Spleen (tissue), 11 donors: ENCODE measurements around the gene PRKCD. TPM values are rescaled to one million over a fixed set of nuclear protein-coding genes. Genes with fewer than 3 reads are reported as not detected.

Source experiments
- DNase-seq: peaks from one replicate; pipeline ENCODE4 v3.0.0-alpha.2; 2020
- H3K27ac ChIP-seq, 8 donors: fragments of 200-600 bp; sonication (generic) in 7 of 8; 1 replicate in 4 of 8; 2 replicates in 4 of 8; pipeline versions ENCODE4 v1.5.0 to v1.8.0; 2016 to 2021; ENCODE audit warnings: inconsistent platforms in 4 of 8, mild to moderate bottlenecking in 4 of 8, moderate library complexity in 1 of 8
- H3K27me3 ChIP-seq, 7 donors: fragments of 200-600 bp; sonication (generic) in 6 of 7; replicated peaks in 1 of 7; 1 replicate in 4 of 7; 2 replicates in 3 of 7; pipeline versions ENCODE4 v1.5.0 to v1.8.0; 2016 to 2021; ENCODE audit warnings: inconsistent platforms in 3 of 7, mild to moderate bottlenecking in 1 of 7
- H3K36me3 ChIP-seq, 6 donors: fragments of 200-600 bp; sonication (generic) in 5 of 6; 1 replicate in 4 of 6; 2 replicates in 2 of 6; pipeline versions ENCODE4 v1.5.0 to v1.8.0; 2016 to 2021; ENCODE audit warnings: inconsistent platforms in 2 of 6
- H3K4me1 ChIP-seq, 6 donors: fragments of 200-600 bp; sonication (generic) in 5 of 6; 1 replicate in 3 of 6; 2 replicates in 3 of 6; pipeline versions ENCODE4 v1.5.0 to v1.8.0; 2016 to 2021; ENCODE audit warnings: inconsistent platforms in 3 of 6
- H3K4me3 ChIP-seq, 8 donors: fragments of 200-600 bp; sonication (generic) in 7 of 8; 1 replicate in 4 of 8; 2 replicates in 4 of 8; pipeline versions ENCODE4 v1.5.0 to v1.8.0; 2016 to 2021; ENCODE audit warnings: inconsistent platforms in 4 of 8, mild to moderate bottlenecking in 4 of 8, moderate library complexity in 2 of 8
- H3K9me3 ChIP-seq, 8 donors: fragments of 200-600 bp; sonication (generic) in 7 of 8; 1 replicate in 4 of 8; 2 replicates in 4 of 8; pipeline versions ENCODE4 v1.5.0 to v1.8.0; 2016 to 2021; ENCODE audit warnings: inconsistent platforms in 4 of 8
- CTCF ChIP-seq, 11 experiments: fragments of 200-600 bp in 7 of 11; fragments of 450-650 bp in 4 of 11; sonication (generic) in 4 of 11; IDR thresholded peaks in 8 of 11; conservative IDR thresholded peaks in 3 of 11; 1 replicate in 7 of 11; 2 replicates in 4 of 11; pipeline versions ENCODE4 v1.4.0 to v1.8.0; 2016 to 2021; ENCODE audit warnings: antibody characterized with exemption in 11 of 11, inconsistent platforms in 4 of 11, mild to moderate bottlenecking in 1 of 11
- POLR2A ChIP-seq, 3 donors: fragments of 450-650 bp; IDR thresholded peaks; one replicate each; pipeline ENCODE4 v1.5.1; 2017; ENCODE audit warnings: antibody characterized with exemption in 3 of 3, mild to moderate bottlenecking in 1 of 3
- POLR2AphosphoS5 ChIP-seq, 3 donors: sonication (generic); formaldehyde crosslinking; IDR thresholded peaks; one replicate each; pipeline ENCODE4 v1.5.1; 2017; ENCODE audit warnings: antibody characterized with exemption in 3 of 3
- WGBS, 5 donors: extraction: QIAGEN DNeasy Blood & Tissue Kit in 3 of 5; methylation state at CpG; one replicate each; pipeline versions ENCODE4 v1.1.5 to v1.1.7; 2013 to 2018; 5-methylcytosine and 5-hydroxymethylcytosine counted together
- intact Hi-C: fragments of 100-400 bp; cut with DNase I; formaldehyde crosslinking; loops from one replicate; pipeline ENCODE4 v1.15.0; 2023; ENCODE audit warnings: low total_unique reads
- polyA plus RNA-seq, 3 donors: library from polyadenylated mRNA; stranded (reverse); fragments of 200-250 nt; gene quantifications; one replicate each; pipeline ENCODE4 v1.2.1, GENCODE V29; 2013
- total RNA-seq, 7 donors: library from RNA; depleted of rRNA in 3 of 7; stranded (reverse); fragments of >200 nt in 3 of 7; fragmentation: NEBNext Ultra II Directional in 4 of 7; extraction: Animal tissue kit (Norgen Biotek cat#: 25700) in 4 of 7; gene quantifications; one replicate each; pipeline versions ENCODE4 v1.1.0 to v1.2.1, GENCODE V29; 2016 to 2021
- donor health status: healthy with polysubstance abuse.
- donor health status: DM: no; HTN: no; CAD: no; lungs with moderate emphysema.
- donor health status: DM: no; HTN: no; CAD: no.
- donor health status: Bipolar disorder and iron deficiency.
- donor health status: healthy.
- donor health status: DM: no; HTN: no; CAD: no.
- donor health status: DM: yes; HTN: yes; CAD: no.

The PRKCD gene
- total and polyA plus RNA-seq, 10 donors = 22.2 to 100 (median 48.5) TPM

GRCh38 chr3:53211706-53212702, 51.0 kb downstream of the PRKCD start:
- TF ChIP-seq POLR2A (IDR thresholded peaks at IDR 0.05) (no peak), CTCF (IDR thresholded peaks at IDR 0.05 in 8 of 11, conservative IDR thresholded peaks at IDR 0.05 in 3 of 11) (no peak), POLR2AphosphoS5 (IDR thresholded peaks at IDR 0.05) (no peak)
- H3K9me3 ChIP-seq = peaks cover 0 to 25% (median 19%) of the 10 kb centered on the region in 8 donors
- no peak overlapping the region for H3K27ac ChIP-seq
- no peak for DNase-seq
- intact Hi-C loops = no loop called here
- H3K4me1 ChIP-seq = peaks cover 0 to 12% (median 0%) of the 10 kb centered on the region in 6 donors
- H3K4me3 ChIP-seq = no peak overlapping the region
- H3K36me3 ChIP-seq = peaks cover 0 to 6% (median 0%) of the 10 kb centered on the region in 6 donors
- H3K27me3 ChIP-seq = no peaks in the 10 kb centered on the region
- WGBS, 5 donors = 59 to 68% (median 61%) methylated on average over 9 of the region's 9 CpGs

- no peak for TF ChIP-seq POLR2AphosphoS5 (IDR thresholded peaks at IDR 0.05)
- no peak for TF ChIP-seq CTCF (IDR thresholded peaks at IDR 0.05 in 8 of 11, conservative IDR thresholded peaks at IDR 0.05 in 3 of 11)
- no peak for TF ChIP-seq POLR2A (IDR thresholded peaks at IDR 0.05)
Observed at GRCh38 chr3:53213276-53213675, 52.3 kb downstream of the PRKCD start.

GRCh38 chr3:53215816-53216215, 54.8 kb downstream of the PRKCD start:
- H3K4me3 ChIP-seq = no peak overlapping the region
- peaks cover 0 to 6% (median 0%) of the 10 kb centered on the region in 8 donors for H3K9me3 ChIP-seq
- WGBS, 5 donors = 74 to 85% (median 80%) methylated on average over 2 of the region's 2 CpGs
- peaks cover 0 to 47% (median 6%) of the 10 kb centered on the region in 6 donors for H3K4me1 ChIP-seq
- no peak overlapping the region for H3K27ac ChIP-seq
- no peaks in the 10 kb centered on the region for H3K36me3 ChIP-seq
- DNase-seq = no peak
- intact Hi-C loops = no loop called here
- TF ChIP-seq POLR2A (IDR thresholded peaks at IDR 0.05) (no peak), POLR2AphosphoS5 (IDR thresholded peaks at IDR 0.05) (no peak), CTCF (IDR thresholded peaks at IDR 0.05 in 8 of 11, conservative IDR thresholded peaks at IDR 0.05 in 3 of 11) (no peak)
- no peaks in the 10 kb centered on the region for H3K27me3 ChIP-seq

More at GRCh38 chr3:53213276-53213675, 52.3 kb downstream of the PRKCD start:
- H3K4me3 ChIP-seq = no peak overlapping the region
- H3K4me1 ChIP-seq = peaks cover 0 to 25% (median 0%) of the 10 kb centered on the region in 6 donors
- no peaks in the 10 kb centered on the region for H3K27me3 ChIP-seq
- peaks cover 0 to 19% (median 12%) of the 10 kb centered on the region in 8 donors for H3K9me3 ChIP-seq
- WGBS, 5 donors = 94 to 99% (median 96%) methylated on average over 7 of the region's 7 CpGs
- no peak overlapping the region for H3K27ac ChIP-seq
- no peak for DNase-seq
- H3K36me3 ChIP-seq = peaks cover 0 to 6% (median 0%) of the 10 kb centered on the region in 6 donors
- intact Hi-C loops = no loop called here

GRCh38 chr3:53216723-53217122, 55.7 kb downstream of the PRKCD start:
- H3K27me3 ChIP-seq = no peaks in the 10 kb centered on the region
- DNase-seq = no peak
- peaks cover 0 to 6% (median 0%) of the 10 kb centered on the region in 8 donors for H3K9me3 ChIP-seq
- WGBS, 5 donors = 48 to 70% (median 59%) methylated on average over 3 of the region's 3 CpGs
- intact Hi-C loops = no loop called here
- H3K4me3 ChIP-seq = no peak overlapping the region
- TF ChIP-seq POLR2A (IDR thresholded peaks at IDR 0.05) (no peak), CTCF (IDR thresholded peaks at IDR 0.05 in 8 of 11, conservative IDR thresholded peaks at IDR 0.05 in 3 of 11) (no peak), POLR2AphosphoS5 (IDR thresholded peaks at IDR 0.05) (no peak)
- no peak overlapping the region for H3K27ac ChIP-seq
- H3K4me1 ChIP-seq = peaks cover 0 to 53% (median 6%) of the 10 kb centered on the region in 6 donors
- no peaks in the 10 kb centered on the region for H3K36me3 ChIP-seq
